Keratinocyte (primary cell): Measurements from ENCODE around the gene ZNF790. TPM values are rescaled to one million over a fixed set of nuclear protein-coding genes. Genes with fewer than 3 reads are reported as not detected.
"Not testable (repeated sequence)": the region's sequence is repeated elsewhere in the genome, so short reads cannot be mapped to it uniquely, and the experiment has no call there.

Experiments
- DNase-seq: peaks from one replicate; pipeline ENCODE4 v3.0.0-alpha.2; 2011; ENCODE audit warnings: low read depth, missing footprints, low spot score
- FAIRE-seq: peaks from 2 replicates; lab custom pipeline; 2011; peaks lifted over from hg19 to GRCh38; lab: Jason Lieb, UNC
- H2AFZ ChIP-seq: 2 replicates; pipeline ENCODE4 v1.6.0; 2012; ENCODE audit warnings: low read length, control low read depth, inconsistent platforms; ENCODE audit not compliant: control insufficient read depth
- H3K27ac ChIP-seq: 2 replicates; pipeline ENCODE4 v1.5.1; 2011; ENCODE audit warnings: low read length; ENCODE audit not compliant: control insufficient read depth, insufficient read depth
- H3K27me3 ChIP-seq: 3 replicates; pipeline ENCODE4 v1.6.0; 2011; ENCODE audit warnings: low read length; ENCODE audit not compliant: control insufficient read depth, insufficient read depth; ENCODE audit errors: extremely low read depth
- H3K36me3 ChIP-seq, 2 experiments: 2 replicates in 1 of 2; 3 replicates in 1 of 2; pipeline ENCODE4 v1.5.1; 2011; ENCODE audit warnings: low read length in 2 of 2, mild to moderate bottlenecking in 1 of 2; ENCODE audit not compliant: control insufficient read depth in 2 of 2, insufficient read depth in 2 of 2; ENCODE audit errors: extremely low read depth in 1 of 2
- H3K4me1 ChIP-seq: 3 replicates; pipeline ENCODE4 v1.5.1; 2011; ENCODE audit warnings: low read length; ENCODE audit not compliant: control insufficient read depth, insufficient read depth; ENCODE audit errors: extremely low read depth
- H3K4me2 ChIP-seq: 3 replicates; pipeline ENCODE4 v1.6.0; 2011; ENCODE audit warnings: low read depth, low read length; ENCODE audit not compliant: control insufficient read depth, insufficient read depth; ENCODE audit errors: extremely low read depth
- H3K4me3 ChIP-seq, 3 experiments: fragments of 200-600 bp in 1 of 3; sonication (generic) in 1 of 3; 2 replicates in 2 of 3; 3 replicates in 1 of 3; pipeline ENCODE4 v1.5.1; 2011 to 2016; ENCODE audit warnings: low read length in 3 of 3, mild to moderate bottlenecking in 3 of 3, control low read depth in 2 of 3, inconsistent platforms in 1 of 3, low read depth in 1 of 3, mixed read lengths in 1 of 3, mixed run types in 1 of 3, moderate library complexity in 1 of 3; ENCODE audit not compliant: control insufficient read depth in 2 of 3, insufficient read depth in 2 of 3; ENCODE audit errors: extremely low read depth in 1 of 3
- H3K79me2 ChIP-seq: 2 replicates; pipeline ENCODE4 v1.6.0; 2012; ENCODE audit warnings: low read length; ENCODE audit not compliant: control insufficient read depth, insufficient read depth
- H3K9ac ChIP-seq: 3 replicates; pipeline ENCODE4 v1.6.0; 2011; ENCODE audit warnings: low read length; ENCODE audit not compliant: control insufficient read depth, insufficient read depth; ENCODE audit errors: extremely low read depth
- H3K9me1 ChIP-seq: 3 replicates; pipeline ENCODE4 v1.6.0; 2011; ENCODE audit warnings: low read length; ENCODE audit not compliant: control insufficient read depth, insufficient read depth; ENCODE audit errors: extremely low read depth
- H3K9me3 ChIP-seq: 2 replicates; pipeline ENCODE4 v1.5.1; 2012; ENCODE audit warnings: low read depth, low read length; ENCODE audit not compliant: control insufficient read depth
- H4K20me1 ChIP-seq: 3 replicates; pipeline ENCODE4 v1.6.0; 2011; ENCODE audit warnings: low read length; ENCODE audit not compliant: control insufficient read depth, insufficient read depth; ENCODE audit errors: extremely low read depth
- CTCF ChIP-seq, 3 experiments: IDR thresholded peaks in 1 of 3; conservative IDR thresholded peaks in 1 of 3; optimal IDR thresholded peaks in 1 of 3; 2 replicates in 2 of 3; 3 replicates in 1 of 3; pipeline versions ENCODE3 to v1.5.1; 2011; ENCODE audit warnings: low read length in 3 of 3, mild to moderate bottlenecking in 3 of 3, moderate library complexity in 2 of 3, control low read depth in 1 of 3, inconsistent platforms in 1 of 3; ENCODE audit not compliant: insufficient read depth in 2 of 3; ENCODE audit errors: extremely low read depth in 1 of 3
- EZH2 ChIP-seq: IDR thresholded peaks from one replicate; pipeline ENCODE4 v1.6.1; 2012; ENCODE audit warnings: inconsistent platforms, mild to moderate bottlenecking, low read length, moderate library complexity
- dilution Hi-C: fragments of 300-500 bp; cut with MboI; formaldehyde crosslinking; loops from one replicate; pipeline ENCODE4 v1.7.0; 2020; ENCODE audit warnings: low sequenced_read_pairs; ENCODE audit not compliant: extremely low pct_ligation_motif_present
- polyA plus RNA-seq, 5 experiments: library from polyadenylated mRNA; depleted of rRNA in 3 of 5; stranded (reverse) in 3 of 5; stranded (forward) in 1 of 5; unstranded in 1 of 5; fragments of >200 nt; gene quantifications; 1 replicate in 1 of 5; 2 replicates in 3 of 5; 3 replicates in 1 of 5; pipeline versions ENCODE4 v1.2.1 to v1.2.3, GENCODE V29; 2011 to 2012; ENCODE audit warnings: missing spikeins in 2 of 5, low read depth in 1 of 5, low replicate concordance in 1 of 5

ZNF790 gene
- polyA plus RNA-seq, 1 donor (not counting 4 experiments of a cell fraction or from before 2014, with no cell fraction given): 4.8 TPM

GRCh38 chr19:36805364-36805763 lies 32.8 kb downstream of the ZNF790 start:
- H4K20me1 ChIP-seq: no peaks in the 10 kb centered on the region
- dilution Hi-C loops: no loop called here
- H3K4me1 ChIP-seq: no peaks in the 10 kb centered on the region
- FAIRE-seq: no peak
- H3K4me2 ChIP-seq: no peak overlapping the region
- no peak overlapping the region for H3K27ac ChIP-seq
- no peaks in the 10 kb centered on the region for H3K27me3 ChIP-seq
- H3K36me3 ChIP-seq: peaks cover 3% of the 10 kb centered on the region in 2 experiments
- no peak overlapping the region for H3K4me3 ChIP-seq
- no peak overlapping the region for H2AFZ ChIP-seq
- H3K9ac ChIP-seq: no peak overlapping the region
- no peak for DNase-seq
- peaks cover 6% of the 10 kb centered on the region for H3K79me2 ChIP-seq
- no peaks in the 10 kb centered on the region for H3K9me1 ChIP-seq
- peaks cover 2% of the 10 kb centered on the region for H3K9me3 ChIP-seq
- TF ChIP-seq CTCF (optimal IDR thresholded peaks at IDR 0.05 in 1 of 3, IDR thresholded peaks at IDR 0.05 in 1 of 3, conservative IDR thresholded peaks at IDR 0.05 in 1 of 3; ENCODE audit: extremely low read depth in 1 of 3, insufficient read depth in 2 of 3, low read length in 3 of 3) (no peak), EZH2 (no peak)

GRCh38 chr19:36797786-36798108 lies 40.4 kb downstream of the ZNF790 start:
- peak overlapping the region; percentile 75 for H3K4me2 ChIP-seq

GRCh38 chr19:36796714-36796992 lies 41.5 kb downstream of the ZNF790 start:
- peak overlapping the region; percentile 75 for H3K4me2 ChIP-seq
- peaks cover 7% of the 10 kb centered on the region for H3K9me3 ChIP-seq
- H2AFZ ChIP-seq: peak overlapping the region; percentile 90
- peak overlapping the region; percentile 64 to 90 (median 89) for H3K4me3 ChIP-seq
- no peak for DNase-seq
- no peaks in the 10 kb centered on the region for H3K36me3 ChIP-seq
- no peak for FAIRE-seq
- H3K9me1 ChIP-seq: no peaks in the 10 kb centered on the region
- no peaks in the 10 kb centered on the region for H3K27me3 ChIP-seq
- peak overlapping the region; percentile 44 for H3K9ac ChIP-seq
- H4K20me1 ChIP-seq: no peaks in the 10 kb centered on the region
- dilution Hi-C loops: no loop called here
- H3K27ac ChIP-seq: peak overlapping the region; percentile 78
- TF ChIP-seq EZH2: no peak
- no peak for TF ChIP-seq CTCF (optimal IDR thresholded peaks at IDR 0.05 in 1 of 3, IDR thresholded peaks at IDR 0.05 in 1 of 3, conservative IDR thresholded peaks at IDR 0.05 in 1 of 3; ENCODE audit: extremely low read depth in 1 of 3, insufficient read depth in 2 of 3, low read length in 3 of 3)
- no peaks in the 10 kb centered on the region for H3K4me1 ChIP-seq
- H3K79me2 ChIP-seq: peaks cover 19% of the 10 kb centered on the region

More at GRCh38 chr19:36797786-36798108, 40.4 kb downstream of the ZNF790 start:
- dilution Hi-C loops: no loop called here
- Histone ChIP-seq H3K36me3 (peaks cover 0 to 3% of the 10 kb centered on the region in 2 experiments), H3K9me1 (no peaks in the 10 kb centered on the region), H3K4me3 (peak overlapping the region; percentile 64 to 90 (median 89)), H3K9ac (peak overlapping the region; percentile 83), H3K79me2 (peaks cover 19% of the 10 kb centered on the region), H2AFZ (peak overlapping the region; percentile 99), H3K27ac (peak overlapping the region; percentile 78), H3K9me3 (peaks cover 4% of the 10 kb centered on the region), H3K27me3 (no peaks in the 10 kb centered on the region), H4K20me1 (no peaks in the 10 kb centered on the region), H3K4me1 (no peaks in the 10 kb centered on the region)
- FAIRE-seq (no peak), DNase-seq (no peak)
- no peak for TF ChIP-seq EZH2

GRCh38 chr19:36791420-36792141 lies 46.6 kb downstream of the ZNF790 start:
- H3K27ac ChIP-seq, H3K79me2 ChIP-seq, H3K27me3 ChIP-seq, dilution Hi-C loops, H4K20me1 ChIP-seq, H3K9me3 ChIP-seq, H3K4me3 ChIP-seq, H3K9ac ChIP-seq, H3K36me3 ChIP-seq, DNase-seq, H3K4me1 ChIP-seq, H3K4me2 ChIP-seq, H3K9me1 ChIP-seq: not testable (repeated sequence)
- peak; percentile 51 for FAIRE-seq
- H2AFZ ChIP-seq: peak overlapping the region; percentile 20
